Prostate gland (tissue), 2 donors: ENCODE data around the gene AGBL5.
"Not testable (repeated sequence)": the region's sequence is repeated elsewhere in the genome, so short reads cannot be mapped to it uniquely, and the experiment has no call there.

Experiments used
- POLR2A ChIP-seq: fragments of 450-650 bp; IDR thresholded peaks from one replicate; pipeline ENCODE4 v1.6.1; 2016; ENCODE audit warnings: antibody characterized with exemption, mild to moderate bottlenecking
- POLR2AphosphoS5 ChIP-seq: sonication (generic); formaldehyde crosslinking; IDR thresholded peaks from one replicate; pipeline ENCODE4 v1.6.1; 2017; ENCODE audit warnings: antibody characterized with exemption
- TF ChIP-seq, protein P1 (sequence below), 4 experiments: fragments of 200-600 bp in 2 of 4; fragments of 450-650 bp in 2 of 4; sonication (generic) in 2 of 4; IDR thresholded peaks; 1 replicate in 3 of 4; 2 replicates in 1 of 4; pipeline ENCODE4 v1.5.1; 2016 to 2019; ENCODE audit warnings: antibody characterized with exemption in 4 of 4, mild to moderate bottlenecking in 2 of 4, moderate library complexity in 2 of 4

DNA sequence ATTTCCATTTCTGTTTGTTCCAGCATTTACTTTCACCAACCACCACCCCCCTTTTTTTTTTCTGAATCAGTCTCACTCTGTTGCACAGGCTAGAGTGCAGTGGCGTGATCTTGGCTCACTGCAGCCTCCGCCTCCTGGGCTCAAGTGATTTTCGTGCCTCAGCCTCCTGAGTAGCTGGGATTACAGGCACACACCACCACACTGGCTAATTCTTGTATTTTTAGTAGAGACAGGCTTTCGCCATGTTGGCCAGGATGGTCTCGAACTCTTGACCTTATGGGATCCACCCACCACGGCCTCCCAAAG, 24.1 kb downstream of the AGBL5 start:
- TF ChIP-seq POLR2A, POLR2AphosphoS5: not testable (repeated sequence)
- TF ChIP-seq, protein P1, sequence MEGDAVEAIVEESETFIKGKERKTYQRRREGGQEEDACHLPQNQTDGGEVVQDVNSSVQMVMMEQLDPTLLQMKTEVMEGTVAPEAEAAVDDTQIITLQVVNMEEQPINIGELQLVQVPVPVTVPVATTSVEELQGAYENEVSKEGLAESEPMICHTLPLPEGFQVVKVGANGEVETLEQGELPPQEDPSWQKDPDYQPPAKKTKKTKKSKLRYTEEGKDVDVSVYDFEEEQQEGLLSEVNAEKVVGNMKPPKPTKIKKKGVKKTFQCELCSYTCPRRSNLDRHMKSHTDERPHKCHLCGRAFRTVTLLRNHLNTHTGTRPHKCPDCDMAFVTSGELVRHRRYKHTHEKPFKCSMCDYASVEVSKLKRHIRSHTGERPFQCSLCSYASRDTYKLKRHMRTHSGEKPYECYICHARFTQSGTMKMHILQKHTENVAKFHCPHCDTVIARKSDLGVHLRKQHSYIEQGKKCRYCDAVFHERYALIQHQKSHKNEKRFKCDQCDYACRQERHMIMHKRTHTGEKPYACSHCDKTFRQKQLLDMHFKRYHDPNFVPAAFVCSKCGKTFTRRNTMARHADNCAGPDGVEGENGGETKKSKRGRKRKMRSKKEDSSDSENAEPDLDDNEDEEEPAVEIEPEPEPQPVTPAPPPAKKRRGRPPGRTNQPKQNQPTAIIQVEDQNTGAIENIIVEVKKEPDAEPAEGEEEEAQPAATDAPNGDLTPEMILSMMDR (IDR thresholded peaks at IDR 0.05): not testable (repeated sequence)
